HFFc6 (cell line): ENCODE results near the gene USP26. TPM values are rescaled to one million over a fixed set of nuclear protein-coding genes. Genes with fewer than 3 reads are reported as not detected.
"Not testable (repeated sequence)": the region's sequence is repeated elsewhere in the genome, so short reads cannot be mapped to it uniquely, and the experiment has no call there.

ENCODE experiments used
- DNase-seq: peaks from one replicate; pipeline ENCODE4 v3.0.0-alpha.2; 2018
- H3K27ac Mint-ChIP-seq: 2 replicates; pipeline ENCODE4 v1.8.0; 2020; ENCODE audit warnings: mild to moderate bottlenecking, mixed read lengths
- H3K27me3 Mint-ChIP-seq: 2 replicates; pipeline ENCODE4 v1.8.0; 2021; ENCODE audit warnings: mild to moderate bottlenecking, moderate library complexity, mixed read lengths; ENCODE audit not compliant: insufficient read depth
- H3K36me3 Mint-ChIP-seq: 2 replicates; pipeline ENCODE4 v1.8.0; 2021; ENCODE audit warnings: low read depth, mixed read lengths
- H3K4me1 Mint-ChIP-seq: 2 replicates; pipeline ENCODE4 v1.8.0; 2020; ENCODE audit warnings: low read depth, mixed read lengths
- H3K4me3 Mint-ChIP-seq: 2 replicates; pipeline ENCODE4 v1.8.0; 2020; ENCODE audit warnings: mild to moderate bottlenecking, moderate library complexity, mixed read lengths
- H3K9me3 Mint-ChIP-seq: 2 replicates; pipeline ENCODE4 v1.8.0; 2020; ENCODE audit warnings: mild to moderate bottlenecking, mixed read lengths
- CTCF ChIP-seq: fragments of 200-600 bp; sonication (generic); IDR thresholded peaks from 2 replicates; pipeline ENCODE4 v1.5.0; 2021; ENCODE audit warnings: antibody characterized with exemption, mild to moderate bottlenecking
- total RNA-seq, 6 experiments: library from RNA; stranded (reverse); fragmentation: NEBNext Ultra II Directional; extraction: Animal tissue kit (Norgen Biotek cat#: 25700); gene quantifications; 2 replicates in 1 of 6; 3 replicates in 5 of 6; pipeline ENCODE4 v1.2.3, GENCODE V29; 2021

USP26 gene
- total RNA-seq, 6 experiments from 2014 or later: not detected

GRCh38 chrX:133089411-133089810 is 7.5 kb downstream of the USP26 start:
- Mint-ChIP-seq H3K27me3 (no peaks in the 10 kb centered on the region), H3K4me3 (no peak overlapping the region), H3K4me1 (no peaks in the 10 kb centered on the region), H3K36me3 (no peaks in the 10 kb centered on the region), H3K9me3 (no peaks in the 10 kb centered on the region), H3K27ac (no peak overlapping the region)
- no peak for DNase-seq
- TF ChIP-seq CTCF: no peak

GRCh38 chrX:133085785-133086184 is 11.1 kb downstream of the USP26 start:
- DNase-seq: no peak
- Mint-ChIP-seq H3K36me3 (no peaks in the 10 kb centered on the region), H3K27ac (no peak overlapping the region), H3K27me3 (no peaks in the 10 kb centered on the region), H3K4me3 (no peak overlapping the region), H3K9me3 (no peaks in the 10 kb centered on the region), H3K4me1 (no peaks in the 10 kb centered on the region)
- no peak for TF ChIP-seq CTCF

GRCh38 chrX:133085056-133085455 is 11.9 kb downstream of the USP26 start:
- not testable (repeated sequence) for H3K9me3 Mint-ChIP-seq, DNase-seq, H3K27ac Mint-ChIP-seq, H3K36me3 Mint-ChIP-seq, H3K4me3 Mint-ChIP-seq, H3K27me3 Mint-ChIP-seq, H3K4me1 Mint-ChIP-seq

GRCh38 chrX:133083899-133084298 is 13.0 kb downstream of the USP26 start:
- H3K4me1 Mint-ChIP-seq: no peaks in the 10 kb centered on the region
- no peak for TF ChIP-seq CTCF

GRCh38 chrX:133081990-133082389 is 14.9 kb downstream of the USP26 start:
- H3K4me1 Mint-ChIP-seq: no peaks in the 10 kb centered on the region
- DNase-seq: no peak
- peaks cover 7% of the 10 kb centered on the region; the same call in 1 of the 2 replicates for H3K9me3 Mint-ChIP-seq
- H3K36me3 Mint-ChIP-seq: no peaks in the 10 kb centered on the region
- no peaks in the 10 kb centered on the region for H3K27me3 Mint-ChIP-seq
- no peak overlapping the region for H3K4me3 Mint-ChIP-seq
- no peak overlapping the region for H3K27ac Mint-ChIP-seq
- no peak for TF ChIP-seq CTCF

More at GRCh38 chrX:133083899-133084298, 13.0 kb downstream of the USP26 start:
- H3K27me3 Mint-ChIP-seq: no peaks in the 10 kb centered on the region
- peaks cover 6% of the 10 kb centered on the region; the same call in 1 of the 2 replicates for H3K9me3 Mint-ChIP-seq
- H3K4me3 Mint-ChIP-seq: no peak overlapping the region
- no peak for DNase-seq
- H3K27ac Mint-ChIP-seq: no peak overlapping the region
- H3K36me3 Mint-ChIP-seq: no peaks in the 10 kb centered on the region

- H3K27me3 Mint-ChIP-seq, H3K4me3 Mint-ChIP-seq, DNase-seq, H3K4me1 Mint-ChIP-seq, H3K27ac Mint-ChIP-seq, H3K36me3 Mint-ChIP-seq: not testable (repeated sequence)
- peaks cover 12% of the 10 kb centered on the region; the same call in 1 of the 2 replicates for H3K9me3 Mint-ChIP-seq
Observed at GRCh38 chrX:133077856-133078255, 19.1 kb downstream of the USP26 start.

- peaks cover 13% of the 10 kb centered on the region for H3K9me3 Mint-ChIP-seq
- no peaks in the 10 kb centered on the region for H3K4me1 Mint-ChIP-seq
- no peak for DNase-seq
- no peak overlapping the region for H3K27ac Mint-ChIP-seq
- no peaks in the 10 kb centered on the region for H3K27me3 Mint-ChIP-seq
- H3K36me3 Mint-ChIP-seq: no peaks in the 10 kb centered on the region
- no peak overlapping the region for H3K4me3 Mint-ChIP-seq
- no peak for TF ChIP-seq CTCF
Observed at GRCh38 chrX:133072566-133072965, 24.3 kb downstream of the USP26 start.
